Measurements from ENCODE around the gene USP6.
"Not testable (repeated sequence)": the region's sequence is repeated elsewhere in the genome, so short reads cannot be mapped to it uniquely, and the experiment has no call there.

- TF ChIP-seq, protein P1, sequence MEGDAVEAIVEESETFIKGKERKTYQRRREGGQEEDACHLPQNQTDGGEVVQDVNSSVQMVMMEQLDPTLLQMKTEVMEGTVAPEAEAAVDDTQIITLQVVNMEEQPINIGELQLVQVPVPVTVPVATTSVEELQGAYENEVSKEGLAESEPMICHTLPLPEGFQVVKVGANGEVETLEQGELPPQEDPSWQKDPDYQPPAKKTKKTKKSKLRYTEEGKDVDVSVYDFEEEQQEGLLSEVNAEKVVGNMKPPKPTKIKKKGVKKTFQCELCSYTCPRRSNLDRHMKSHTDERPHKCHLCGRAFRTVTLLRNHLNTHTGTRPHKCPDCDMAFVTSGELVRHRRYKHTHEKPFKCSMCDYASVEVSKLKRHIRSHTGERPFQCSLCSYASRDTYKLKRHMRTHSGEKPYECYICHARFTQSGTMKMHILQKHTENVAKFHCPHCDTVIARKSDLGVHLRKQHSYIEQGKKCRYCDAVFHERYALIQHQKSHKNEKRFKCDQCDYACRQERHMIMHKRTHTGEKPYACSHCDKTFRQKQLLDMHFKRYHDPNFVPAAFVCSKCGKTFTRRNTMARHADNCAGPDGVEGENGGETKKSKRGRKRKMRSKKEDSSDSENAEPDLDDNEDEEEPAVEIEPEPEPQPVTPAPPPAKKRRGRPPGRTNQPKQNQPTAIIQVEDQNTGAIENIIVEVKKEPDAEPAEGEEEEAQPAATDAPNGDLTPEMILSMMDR (conservative IDR thresholded peaks at IDR 0.05; ENCODE audit: low read depth, low read length) = not testable (repeated sequence)
- not testable (repeated sequence) for TF ChIP-seq EZH2 (IDR thresholded peaks at IDR 0.05; ENCODE audit: low read length, unreplicated experiment); EZH2phosphoT487 (IDR thresholded peaks at IDR 0.05; ENCODE audit: borderline replicate concordance, low read length)
Measured at GRCh38 chr17:5138198-5138544, 22.3 kb downstream of the USP6 start.
